ENCODE measurements around the gene YWHAE. TPM values are rescaled to one million over a fixed set of nuclear protein-coding genes. Genes with fewer than 3 reads are reported as not detected.
"Not testable (repeated sequence)": the region's sequence is repeated elsewhere in the genome, so short reads cannot be mapped to it uniquely, and the experiment has no call there.

The YWHAE gene
- total RNA-seq, 1 donor from 2014 or later = 2,181 TPM

- peaks cover 19% of the 10 kb centered on the region for H3F3A ChIP-seq (ENCODE audit: low read depth)
- TF ChIP-seq, protein P1, sequence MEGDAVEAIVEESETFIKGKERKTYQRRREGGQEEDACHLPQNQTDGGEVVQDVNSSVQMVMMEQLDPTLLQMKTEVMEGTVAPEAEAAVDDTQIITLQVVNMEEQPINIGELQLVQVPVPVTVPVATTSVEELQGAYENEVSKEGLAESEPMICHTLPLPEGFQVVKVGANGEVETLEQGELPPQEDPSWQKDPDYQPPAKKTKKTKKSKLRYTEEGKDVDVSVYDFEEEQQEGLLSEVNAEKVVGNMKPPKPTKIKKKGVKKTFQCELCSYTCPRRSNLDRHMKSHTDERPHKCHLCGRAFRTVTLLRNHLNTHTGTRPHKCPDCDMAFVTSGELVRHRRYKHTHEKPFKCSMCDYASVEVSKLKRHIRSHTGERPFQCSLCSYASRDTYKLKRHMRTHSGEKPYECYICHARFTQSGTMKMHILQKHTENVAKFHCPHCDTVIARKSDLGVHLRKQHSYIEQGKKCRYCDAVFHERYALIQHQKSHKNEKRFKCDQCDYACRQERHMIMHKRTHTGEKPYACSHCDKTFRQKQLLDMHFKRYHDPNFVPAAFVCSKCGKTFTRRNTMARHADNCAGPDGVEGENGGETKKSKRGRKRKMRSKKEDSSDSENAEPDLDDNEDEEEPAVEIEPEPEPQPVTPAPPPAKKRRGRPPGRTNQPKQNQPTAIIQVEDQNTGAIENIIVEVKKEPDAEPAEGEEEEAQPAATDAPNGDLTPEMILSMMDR (IDR thresholded peaks at IDR 0.05) = no peak
- TF ChIP-seq EZH2 (IDR thresholded peaks at IDR 0.05) (no peak), EZH2phosphoT487 (IDR thresholded peaks at IDR 0.05) (no peak)
- no peaks in the 10 kb centered on the region for H3K9me3 ChIP-seq (ENCODE audit: low read depth)
- peaks cover 2% of the 10 kb centered on the region for H3K9me3 Mint-ChIP-seq
- H3K27me3 Mint-ChIP-seq (ENCODE audit: insufficient read depth, low read depth) = peaks cover 9% of the 10 kb centered on the region
- H3K9ac ChIP-seq = no peak overlapping the region
- no peak overlapping the region for H3K4me3 ChIP-seq
- H3K27ac ChIP-seq = no peak overlapping the region
- no peak overlapping the region for H3K4me2 ChIP-seq
- peaks cover 40% of the 10 kb centered on the region for H3K79me2 ChIP-seq (ENCODE audit: low read depth)
- peaks cover 26% of the 10 kb centered on the region for H3K4me1 Mint-ChIP-seq
- no peak overlapping the region for H2AFZ ChIP-seq (replicated peaks)
- no peak for DNase-seq (ENCODE audit: low spot score)
- no peaks in the 10 kb centered on the region for H3K36me3 ChIP-seq
- no peaks in the 10 kb centered on the region for H3K27me3 ChIP-seq
- H3K36me3 Mint-ChIP-seq = peaks cover 16% of the 10 kb centered on the region
- peaks cover 19% of the 10 kb centered on the region for H4K20me1 ChIP-seq (ENCODE audit: low read depth)
- H3K4me1 ChIP-seq = peaks cover 8% of the 10 kb centered on the region
- peak overlapping the region; percentile 3 for H3K4me3 Mint-ChIP-seq
- peak overlapping the region; percentile 68 for H3K27ac Mint-ChIP-seq
Measured at GRCh38 chr17:1402262-1402586, 2.2 kb upstream of the YWHAE start.

GRCh38 chr17:1398931-1399678 is 917 bp downstream of the YWHAE start:
- DNase-seq (ENCODE audit: low spot score) = peak; percentile 23
- no peak overlapping the region for H2AFZ ChIP-seq (replicated peaks)
- H3K27ac Mint-ChIP-seq = peak overlapping the region; percentile 100
- H3K9me3 ChIP-seq (ENCODE audit: low read depth) = no peaks in the 10 kb centered on the region
- peak overlapping the region; percentile 99 for H3K9ac ChIP-seq
- peak overlapping the region; percentile 100 for H3K4me3 Mint-ChIP-seq
- no peak for TF ChIP-seq EZH2phosphoT487 (IDR thresholded peaks at IDR 0.05)
- TF ChIP-seq EZH2 (IDR thresholded peaks at IDR 0.05) = no peak
- TF ChIP-seq, protein P1 (IDR thresholded peaks at IDR 0.05) = no peak
- peaks cover 71% of the 10 kb centered on the region for H3K79me2 ChIP-seq (ENCODE audit: low read depth)
- H3F3A ChIP-seq (ENCODE audit: low read depth) = peaks cover 19% of the 10 kb centered on the region
- peaks cover 26% of the 10 kb centered on the region for H3K36me3 Mint-ChIP-seq
- peaks cover 5% of the 10 kb centered on the region for H3K9me3 Mint-ChIP-seq
- peaks cover 18% of the 10 kb centered on the region for H3K4me1 ChIP-seq
- H3K4me2 ChIP-seq = peak overlapping the region; percentile 79
- H3K27ac ChIP-seq = peak overlapping the region; percentile 99
- H4K20me1 ChIP-seq (ENCODE audit: low read depth) = peaks cover 51% of the 10 kb centered on the region
- no peaks in the 10 kb centered on the region for H3K36me3 ChIP-seq
- H3K4me3 ChIP-seq = peak overlapping the region; percentile 81
- peaks cover 9% of the 10 kb centered on the region for H3K27me3 Mint-ChIP-seq (ENCODE audit: insufficient read depth, low read depth)
- no peaks in the 10 kb centered on the region for H3K27me3 ChIP-seq
- peaks cover 27% of the 10 kb centered on the region for H3K4me1 Mint-ChIP-seq

DNA sequence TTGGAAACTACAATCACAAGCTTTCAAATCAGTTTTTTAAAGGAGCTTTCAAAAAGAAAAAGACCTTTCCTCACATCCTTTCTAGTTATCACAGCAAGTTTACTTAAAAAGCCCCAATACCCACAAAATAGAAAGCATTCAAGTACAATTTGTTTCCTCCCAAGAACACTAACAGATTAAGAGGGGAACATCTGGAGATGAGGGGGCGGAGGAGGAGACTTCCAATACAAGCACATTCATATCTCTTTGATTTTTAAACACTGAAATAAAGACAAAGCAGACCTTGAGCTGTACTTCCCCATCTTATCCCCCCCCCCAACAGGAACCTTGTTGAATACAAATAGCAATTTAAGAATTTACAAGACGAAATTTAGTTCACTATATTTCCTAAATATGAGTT is 2.0 kb downstream of the YWHAE start:
- peak overlapping the region; percentile 27 for H3K27ac Mint-ChIP-seq
- Histone ChIP-seq H3K9ac (peak overlapping the region; percentile 99), H3K4me2 (peak overlapping the region; percentile 79), H3K27me3 (no peaks in the 10 kb centered on the region), H4K20me1 (ENCODE audit: low read depth) (peaks cover 61% of the 10 kb centered on the region), H3K27ac (no peak overlapping the region), H3K4me1 (peaks cover 28% of the 10 kb centered on the region), H3F3A (ENCODE audit: low read depth) (peaks cover 19% of the 10 kb centered on the region), H3K36me3 (no peaks in the 10 kb centered on the region), H2AFZ (replicated peaks) (no peak overlapping the region), H3K4me3 (peak overlapping the region; percentile 81), H3K79me2 (ENCODE audit: low read depth) (peaks cover 82% of the 10 kb centered on the region), H3K9me3 (ENCODE audit: low read depth) (no peaks in the 10 kb centered on the region)
- peaks cover 9% of the 10 kb centered on the region for H3K27me3 Mint-ChIP-seq (ENCODE audit: insufficient read depth, low read depth)
- no peak for TF ChIP-seq EZH2phosphoT487 (IDR thresholded peaks at IDR 0.05)
- TF ChIP-seq, protein P1 (IDR thresholded peaks at IDR 0.05) = no peak
- TF ChIP-seq EZH2 (IDR thresholded peaks at IDR 0.05) = no peak
- DNase-seq (ENCODE audit: low spot score) = no peak
- H3K36me3 Mint-ChIP-seq = peaks cover 32% of the 10 kb centered on the region
- H3K9me3 Mint-ChIP-seq = peaks cover 5% of the 10 kb centered on the region
- H3K4me3 Mint-ChIP-seq = peak overlapping the region; percentile 100
- H3K4me1 Mint-ChIP-seq = peaks cover 32% of the 10 kb centered on the region

- H3F3A ChIP-seq (ENCODE audit: low read depth); H3K4me3 Mint-ChIP-seq; H3K36me3 ChIP-seq; H3K4me3 ChIP-seq; DNase-seq (ENCODE audit: low spot score); H2AFZ ChIP-seq (replicated peaks); H3K9me3 ChIP-seq (ENCODE audit: low read depth); H3K4me2 ChIP-seq; H3K27ac Mint-ChIP-seq; H3K27me3 ChIP-seq; H3K27me3 Mint-ChIP-seq (ENCODE audit: insufficient read depth, low read depth); H3K9me3 Mint-ChIP-seq; H3K27ac ChIP-seq; H3K9ac ChIP-seq: not testable (repeated sequence)
- peaks cover 95% of the 10 kb centered on the region for H3K79me2 ChIP-seq (ENCODE audit: low read depth)
- peaks cover 33% of the 10 kb centered on the region for H3K4me1 ChIP-seq
- H4K20me1 ChIP-seq (ENCODE audit: low read depth) = peaks cover 81% of the 10 kb centered on the region
- H3K4me1 Mint-ChIP-seq = peaks cover 30% of the 10 kb centered on the region
- H3K36me3 Mint-ChIP-seq = peaks cover 41% of the 10 kb centered on the region
Measured at GRCh38 chr17:1395876-1396665, 4.0 kb downstream of the YWHAE start.

Measured in neural progenitor cell (in vitro differentiated cells).